Measurements from ENCODE around the gene ETS2. TPM values are rescaled to one million over a fixed set of nuclear protein-coding genes. Genes with fewer than 3 reads are reported as not detected.

Gene ETS2
- total and polyA plus RNA-seq, 2 of the 8 experiments (the other 6 are each of a cell fraction or from before 2014, with no cell fraction given), result 11.0 to 45.1 TPM

- H3K4ac ChIP-seq (replicated peaks; ENCODE audit: insufficient read length, low read depth, low read length), result no peak overlapping the region
- no peak overlapping the region for H2BK15ac ChIP-seq (ENCODE audit: low read length)
- no peaks in the 10 kb centered on the region for H3K27me3 ChIP-seq (replicated peaks in 1 of 4; ENCODE audit: control insufficient read depth in 3 of 4, extremely low read depth in 1 of 4, insufficient read depth in 3 of 4, low read length in 3 of 4)
- H2BK120ac ChIP-seq (replicated peaks; ENCODE audit: low read depth, low read length), result no peak overlapping the region
- no peak overlapping the region for H2AFZ ChIP-seq (ENCODE audit: low read length)
- H3K18ac ChIP-seq (ENCODE audit: extremely low read depth, low read length), result no peak overlapping the region
- H3K9ac ChIP-seq (replicated peaks in 1 of 4; ENCODE audit: extremely low read depth in 1 of 4, low read depth in 3 of 4, low read length in 3 of 4), result no peak overlapping the region
- no peaks in the 10 kb centered on the region for H3K79me1 ChIP-seq (ENCODE audit: low read depth, low read length)
- H3K14ac ChIP-seq (ENCODE audit: insufficient read length), result no peak overlapping the region
- H4K20me1 ChIP-seq (replicated peaks in 1 of 2; ENCODE audit: control insufficient read depth in 1 of 2, insufficient read depth in 2 of 2, low read length in 2 of 2), result no peaks in the 10 kb centered on the region
- H3K4me3 ChIP-seq (ENCODE audit: extremely low read depth in 1 of 4, insufficient read depth in 2 of 4, low read depth in 3 of 4, low read length in 4 of 4), result no peak overlapping the region
- H2AK5ac ChIP-seq (ENCODE audit: low read depth, low read length), result no peak overlapping the region
- 92% methylated on average over 5 of the region's 5 CpGs; no CpG with 5 or more reads in 1 of the 2 experiments for WGBS, 2 experiments (ENCODE audit: extremely low coverage in 1 of 2, insufficient coverage in 1 of 2, insufficient read length in 1 of 2, insufficient replicate concordance in 2 of 2, low coverage in 1 of 2, low lambda C conversion rate in 2 of 2, missing lambda C conversion rate in 1 of 2)
- ChIA-PET CTCF (ENCODE audit: partially characterized antibody) (no interaction called here), POLR2A (ENCODE audit: partially characterized antibody) (no interaction called here)
- H2BK20ac ChIP-seq (ENCODE audit: low read length), result no peak overlapping the region
- H3K4me1 ChIP-seq (replicated peaks in 1 of 4; ENCODE audit: control insufficient read depth in 3 of 4, insufficient read depth in 4 of 4, low read length in 3 of 4), result peaks cover 0 to 7% (median 2%) of the 10 kb centered on the region in 4 experiments; a peak in 3 of 7 replicates
- H3K56ac ChIP-seq (replicated peaks; ENCODE audit: insufficient read length, low read depth, low read length), result no peak overlapping the region
- no peaks in the 10 kb centered on the region for H3K23me2 ChIP-seq (ENCODE audit: low read depth, low read length)
- H2BK5ac ChIP-seq (ENCODE audit: low read depth, low read length), result no peak overlapping the region
- H2BK12ac ChIP-seq (ENCODE audit: low read depth, low read length), result no peak overlapping the region
- no peak overlapping the region for H4K8ac ChIP-seq (ENCODE audit: extremely low read depth, insufficient read depth, low read length)
- no peak overlapping the region for H4K91ac ChIP-seq (replicated peaks; ENCODE audit: insufficient read length, low read length)
- FAIRE-seq, result no peak
- H3K9me3 ChIP-seq (ENCODE audit: insufficient read depth in 2 of 2, low read depth in 1 of 2, low read length in 1 of 2), result no peaks in the 10 kb centered on the region
- H3K79me2 ChIP-seq (ENCODE audit: control insufficient read depth in 1 of 2, insufficient read depth in 2 of 2, low read length in 2 of 2), result no peaks in the 10 kb centered on the region
- no peak overlapping the region for H3K23ac ChIP-seq (ENCODE audit: insufficient read length)
- DNase-seq (ENCODE audit: low read depth in 1 of 2, low spot score in 2 of 2), result no peak
- H4K5ac ChIP-seq (ENCODE audit: insufficient read length, low read depth, low read length), result no peak overlapping the region
- no peaks in the 10 kb centered on the region for H3K36me3 ChIP-seq (ENCODE audit: control insufficient read depth in 2 of 4, insufficient read depth in 4 of 4, low read length in 3 of 4)
- H3K27ac ChIP-seq (ENCODE audit: low read depth, low read length), result no peak overlapping the region
- no peak overlapping the region for H3K4me2 ChIP-seq (ENCODE audit: insufficient read depth in 1 of 2, low read depth in 2 of 2, low read length in 2 of 2)
- TF ChIP-seq SIRT6 (IDR thresholded peaks at IDR 0.05; ENCODE audit: low read length) (no peak), HDAC2 (IDR thresholded peaks at IDR 0.05; ENCODE audit: borderline replicate concordance in 1 of 2, low read depth in 2 of 2, low read length in 2 of 2) (no peak), GTF2F1 (IDR thresholded peaks at IDR 0.05; ENCODE audit: borderline replicate concordance, low read depth, low read length) (no peak), SIX5 (IDR thresholded peaks at IDR 0.05; ENCODE audit: low read depth, low read length) (no peak), YY1 (IDR thresholded peaks at IDR 0.05; ENCODE audit: low read depth, low read length) (no peak)
These were observed 37.6 kb downstream of the ETS2 start for GRCh38 chr21:38843379-38843778.
